MM.1S (cell line): ENCODE results near the gene MLIP.

Source experiments
- CTCF ChIP-seq: fragments of 300-600 bp; sonication (generic); IDR thresholded peaks from 2 replicates; pipeline ENCODE4 v1.5.1; 2016; ENCODE audit warnings: antibody characterized with exemption, low read length, mixed read lengths
- EZH2 ChIP-seq: fragments of 300-600 bp; sonication (generic); optimal IDR thresholded peaks from 2 replicates; pipeline ENCODE3; 2017; ENCODE audit warnings: low read depth, mild to moderate bottlenecking, antibody characterized with exemption, low read length, mixed read lengths
- EZH2phosphoT487 ChIP-seq: fragments of 300-600 bp; sonication (generic); IDR thresholded peaks from 2 replicates; pipeline ENCODE4 v1.6.1; 2018; ENCODE audit warnings: antibody characterized with exemption, low read length

- no peak for TF ChIP-seq EZH2
- TF ChIP-seq CTCF, result no peak
- no peak for TF ChIP-seq EZH2phosphoT487
Measured at GRCh38 chr6:54193560-54193959, 82.3 kb downstream of the MLIP start.
